OCI-LY7 (cell line): ENCODE data around the gene KLK15. TPM values are rescaled to one million over a fixed set of nuclear protein-coding genes. Genes with fewer than 3 reads are reported as not detected.
A peak's percentile ranks its signal among the peaks of the same experiment; 100 is the strongest.

Source experiments
- BruUV-seq: library from RNA; stranded (reverse); fragments of 400-500 nt; replicated peaks from 2 replicates; lab custom pipeline; 2021; lab: Mats Ljungman, UMichigan
- CTCF ChIA-PET: fragments of 300-600 bp; sonication (Branson Sonifier 250); formaldehyde crosslinking; loops from one replicate; lab custom pipeline; 2022; ENCODE audit warnings: antibody characterized with exemption; ENCODE audit not compliant: unreplicated experiment; lab: Charles Lee
- POLR2A ChIA-PET: fragments of 300-600 bp; sonication (Branson Sonifier 250); formaldehyde crosslinking; loops from one replicate; lab custom pipeline; 2022; ENCODE audit warnings: antibody characterized with exemption; lab: Charles Lee
- DNase-seq: peaks from one replicate; pipeline ENCODE4 v3.0.0-alpha.2; 2015; ENCODE audit warnings: low spot score
- H2AFZ ChIP-seq: fragments of 200-600 bp; sonication (generic), shearing (Covaris generic); 2 replicates; pipeline ENCODE4 v1.6.1; 2014; ENCODE audit warnings: mild to moderate bottlenecking, antibody characterized with exemption, low read length, moderate library complexity
- H3K27ac ChIP-seq: fragments of 200-600 bp; sonication (generic); 2 replicates; pipeline ENCODE4 v1.5.1; 2014; ENCODE audit warnings: mixed run types, low read depth, mild to moderate bottlenecking, moderate library complexity, low read length, inconsistent platforms; ENCODE audit not compliant: poor library complexity, severe bottlenecking
- H3K36me3 ChIP-seq: fragments of 200-600 bp; sonication (generic); 2 replicates; pipeline ENCODE4 v1.6.1; 2014; ENCODE audit warnings: mild to moderate bottlenecking, antibody characterized with exemption, low read length, moderate library complexity, mixed read lengths; ENCODE audit not compliant: insufficient read depth
- H3K4me1 ChIP-seq: fragments of 200-600 bp; sonication (generic); 2 replicates; pipeline ENCODE4 v1.5.1; 2014; ENCODE audit warnings: mild to moderate bottlenecking, low read length; ENCODE audit not compliant: insufficient read depth, poor library complexity, severe bottlenecking
- H3K4me2 ChIP-seq: fragments of 200-600 bp; sonication (generic); 2 replicates; pipeline ENCODE4 v1.6.1; 2014; ENCODE audit warnings: mild to moderate bottlenecking, low read length
- H3K4me3 ChIP-seq: fragments of 200-600 bp; sonication (generic); 2 replicates; pipeline ENCODE4 v1.5.1; 2014; ENCODE audit warnings: mild to moderate bottlenecking, low read depth, low read length; ENCODE audit not compliant: poor library complexity, severe bottlenecking
- H3K79me2 ChIP-seq: fragments of 200-600 bp; sonication (generic); 2 replicates; pipeline ENCODE4 v1.6.1; 2016; ENCODE audit warnings: low read depth, mild to moderate bottlenecking, low read length, moderate library complexity, mixed read lengths; ENCODE audit not compliant: insufficient read depth
- H3K9me2 ChIP-seq: fragments of 200-600 bp; sonication (generic); 2 replicates; pipeline ENCODE4 v1.6.1; 2016; ENCODE audit warnings: mild to moderate bottlenecking, low read length, mixed read lengths; ENCODE audit not compliant: insufficient read depth
- H3K9me3 ChIP-seq: fragments of 200-600 bp; sonication (generic); 2 replicates; pipeline ENCODE4 v1.6.1; 2014; ENCODE audit warnings: mild to moderate bottlenecking, mixed run types, low read length, mixed read lengths
- H4K20me1 ChIP-seq: fragments of 200-600 bp; sonication (generic); 2 replicates; pipeline ENCODE4 v1.6.1; 2014; ENCODE audit warnings: mild to moderate bottlenecking, antibody characterized with exemption, low read length, moderate library complexity, mixed read lengths; ENCODE audit not compliant: insufficient read depth
- EZH2phosphoT487 ChIP-seq: fragments of 200-600 bp; sonication (generic); IDR thresholded peaks from 2 replicates; pipeline ENCODE4 v1.6.1; 2018; ENCODE audit warnings: low read depth, borderline replicate concordance, mild to moderate bottlenecking, mixed run types, antibody characterized with exemption, low read length, moderate library complexity, mixed read lengths
- intact Hi-C: fragments of 100-400 bp; cut with micrococcal nuclease; formaldehyde crosslinking; loops from one replicate; pipeline ENCODE4 v1.10.0; 2022; ENCODE audit not compliant: unreplicated experiment
- total RNA-seq, 2 experiments: library from RNA; depleted of rRNA in 1 of 2; stranded (reverse); fragments of >200 nt in 1 of 2; shearing (Covaris generic) in 1 of 2; gene quantifications; 2 replicates each; pipeline ENCODE4 v1.2.3, GENCODE V29; 2014 to 2022
- TF ChIP-seq, protein P1 (sequence below): fragments of 200-600 bp; sonication (generic); conservative IDR thresholded peaks from 2 replicates; pipeline ENCODE4 v1.5.1; 2014; ENCODE audit warnings: mild to moderate bottlenecking, antibody characterized with exemption, low read length, moderate library complexity, mixed read lengths

The KLK15 gene
- total RNA-seq, 2 experiments from 2014 or later: not detected

GRCh38 chr19:50819636-50820035 is 13.7 kb downstream of the KLK15 start:
- no TSS peak for BruUV-seq
- intact Hi-C loops: loop anchor here (2.0 kb wide), 1 partner anchor 15 kb away; no protein-coding TSS in a partner anchor
- peaks cover 30% of the 10 kb centered on the region for H3K4me1 ChIP-seq
- peak overlapping the region; percentile 37; the same call in 1 of the 2 replicates for H3K4me2 ChIP-seq
- CTCF ChIA-PET: interaction anchor here (1.0 kb wide), 1 partner anchor 96 kb away, joined by 3 read pairs; the partner anchor contains the start of gene CLEC11A
- TF ChIP-seq EZH2phosphoT487: no peak
- TF ChIP-seq, protein P1, sequence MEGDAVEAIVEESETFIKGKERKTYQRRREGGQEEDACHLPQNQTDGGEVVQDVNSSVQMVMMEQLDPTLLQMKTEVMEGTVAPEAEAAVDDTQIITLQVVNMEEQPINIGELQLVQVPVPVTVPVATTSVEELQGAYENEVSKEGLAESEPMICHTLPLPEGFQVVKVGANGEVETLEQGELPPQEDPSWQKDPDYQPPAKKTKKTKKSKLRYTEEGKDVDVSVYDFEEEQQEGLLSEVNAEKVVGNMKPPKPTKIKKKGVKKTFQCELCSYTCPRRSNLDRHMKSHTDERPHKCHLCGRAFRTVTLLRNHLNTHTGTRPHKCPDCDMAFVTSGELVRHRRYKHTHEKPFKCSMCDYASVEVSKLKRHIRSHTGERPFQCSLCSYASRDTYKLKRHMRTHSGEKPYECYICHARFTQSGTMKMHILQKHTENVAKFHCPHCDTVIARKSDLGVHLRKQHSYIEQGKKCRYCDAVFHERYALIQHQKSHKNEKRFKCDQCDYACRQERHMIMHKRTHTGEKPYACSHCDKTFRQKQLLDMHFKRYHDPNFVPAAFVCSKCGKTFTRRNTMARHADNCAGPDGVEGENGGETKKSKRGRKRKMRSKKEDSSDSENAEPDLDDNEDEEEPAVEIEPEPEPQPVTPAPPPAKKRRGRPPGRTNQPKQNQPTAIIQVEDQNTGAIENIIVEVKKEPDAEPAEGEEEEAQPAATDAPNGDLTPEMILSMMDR: no peak
- POLR2A ChIA-PET: no interaction called here
- H3K79me2 ChIP-seq: no peaks in the 10 kb centered on the region
- H3K27ac ChIP-seq: no peak overlapping the region
- H3K9me3 ChIP-seq: no peaks in the 10 kb centered on the region
- no peaks in the 10 kb centered on the region for H3K9me2 ChIP-seq
- H3K36me3 ChIP-seq: no peaks in the 10 kb centered on the region
- no peak for DNase-seq
- no peaks in the 10 kb centered on the region for H4K20me1 ChIP-seq
- H2AFZ ChIP-seq: no peak overlapping the region
- no peak overlapping the region for H3K4me3 ChIP-seq

- no peaks in the 10 kb centered on the region for H4K20me1 ChIP-seq
- peaks cover 30% of the 10 kb centered on the region for H3K4me1 ChIP-seq
- DNase-seq: peak; percentile 51
- CTCF ChIA-PET: no interaction called here
- no peak overlapping the region for H3K4me3 ChIP-seq
- no peak overlapping the region for H3K27ac ChIP-seq
- intact Hi-C loops: loop anchor here (2.0 kb wide), 1 partner anchor 14 kb away; no protein-coding TSS in a partner anchor
- POLR2A ChIA-PET: no interaction called here
- TF ChIP-seq EZH2phosphoT487: no peak
- TF ChIP-seq, protein P1: no peak
- H3K9me2 ChIP-seq: no peaks in the 10 kb centered on the region
- BruUV-seq: no TSS peak
- H3K9me3 ChIP-seq: no peaks in the 10 kb centered on the region
- no peaks in the 10 kb centered on the region for H3K36me3 ChIP-seq
- H3K4me2 ChIP-seq: peak overlapping the region; percentile 83
- H2AFZ ChIP-seq: no peak overlapping the region
- H3K79me2 ChIP-seq: no peaks in the 10 kb centered on the region
Measured at GRCh38 chr19:50818859-50819472, 14.4 kb downstream of the KLK15 start.
